Body of pancreas (tissue), 4 donors: ENCODE results near the gene GET3. TPM values are rescaled to one million over a fixed set of nuclear protein-coding genes. Genes with fewer than 3 reads are reported as not detected.

Experiments used
- ATAC-seq: fragments of 150-250 bp; one replicate; pipeline ENCODE4 v1.9.1; 2016
- DNase-seq, 4 donors: peaks; one replicate each; pipeline ENCODE4 v3.0.0-alpha.2; 2019
- H3K27ac ChIP-seq, 4 donors: fragments of 200-600 bp; sonication (generic); 1 replicate in 3 of 4; 2 replicates in 1 of 4; pipeline versions ENCODE4 v1.5.1 to v1.6.1; 2016 to 2019; ENCODE audit warnings: mild to moderate bottlenecking in 1 of 4, mixed read lengths in 1 of 4, moderate library complexity in 1 of 4
- H3K27me3 ChIP-seq, 2 donors: fragments of 200-600 bp; sonication (generic); one replicate each; pipeline ENCODE4 v1.6.0; 2016; ENCODE audit warnings: mild to moderate bottlenecking in 1 of 2
- H3K36me3 ChIP-seq, 2 donors: fragments of 200-600 bp; sonication (generic); replicated peaks in 1 of 2; 2 replicates each; pipeline ENCODE4 v1.5.1; 2016; ENCODE audit warnings: low read depth in 2 of 2; ENCODE audit not compliant: insufficient read depth in 1 of 2
- H3K4me1 ChIP-seq: fragments of 200-600 bp; sonication (generic); one replicate; pipeline ENCODE4 v1.6.0; 2016
- H3K4me3 ChIP-seq, 2 donors: fragments of 200-600 bp; sonication (generic); 1 replicate in 1 of 2; 2 replicates in 1 of 2; pipeline ENCODE4 v1.5.1; 2016 to 2019
- H3K9me3 ChIP-seq, 3 donors: fragments of 200-600 bp; sonication (generic); 1 replicate in 2 of 3; 2 replicates in 1 of 3; pipeline ENCODE4 v1.5.1; 2016
- CTCF ChIP-seq, 7 experiments: fragments of 450-650 bp in 4 of 7; fragments of 200-600 bp in 3 of 7; sonication (generic) in 3 of 7; IDR thresholded peaks; one replicate each; pipeline ENCODE4 v1.5.1; 2016 to 2019; ENCODE audit warnings: antibody characterized with exemption in 7 of 7
- POLR2A ChIP-seq, 3 donors: fragments of 450-650 bp; IDR thresholded peaks; one replicate each; pipeline ENCODE4 v1.6.1; 2016; ENCODE audit warnings: antibody characterized with exemption in 3 of 3, mild to moderate bottlenecking in 2 of 3
- WGBS, 2 donors: methylation state at CpG; one replicate each; pipeline ENCODE4 v1.1.5; 2017; 5-methylcytosine and 5-hydroxymethylcytosine counted together
- intact Hi-C: fragments of 100-400 bp; cut with DNase I; formaldehyde crosslinking; loops from one replicate; pipeline ENCODE4 v1.15.1; 2023
- total RNA-seq, 2 donors: library from RNA; depleted of rRNA; stranded (reverse); fragments of >200 nt; gene quantifications; one replicate each; pipeline ENCODE4 v1.1.0, GENCODE V29; 2016

The GET3 gene
- total RNA-seq, 2 donors from 2014 or later, result 13.2 to 22.8 TPM

GRCh38 chr19:12748489-12748888 is 11.2 kb downstream of the GET3 start:
- H3K4me3 ChIP-seq, result no peak overlapping the region
- no peak for DNase-seq
- intact Hi-C loops, result no loop called here
- peaks cover 0 to 7% of the 10 kb centered on the region in 2 donors for H3K36me3 ChIP-seq
- H3K27ac ChIP-seq, result no peak overlapping the region
- peak; percentile 23 for ATAC-seq
- 64 to 87% methylated on average over 3 to 4 of the region's 6 CpGs for WGBS, 2 donors
- H3K27me3 ChIP-seq, result no peaks in the 10 kb centered on the region
- H3K4me1 ChIP-seq, result no peaks in the 10 kb centered on the region
- no peaks in the 10 kb centered on the region for H3K9me3 ChIP-seq
- TF ChIP-seq CTCF (IDR thresholded peaks at IDR 0.05) (no peak), POLR2A (IDR thresholded peaks at IDR 0.05) (no peak)

GRCh38 chr19:12749938-12750521 is 12.7 kb downstream of the GET3 start:
- TF ChIP-seq POLR2A (IDR thresholded peaks at IDR 0.05) (no peak), CTCF (IDR thresholded peaks at IDR 0.05) (no peak)
- ATAC-seq (no peak), DNase-seq (no peak)
- Histone ChIP-seq H3K9me3 (no peaks in the 10 kb centered on the region), H3K27me3 (no peaks in the 10 kb centered on the region), H3K4me1 (no peaks in the 10 kb centered on the region), H3K27ac (no peak overlapping the region), H3K36me3 (peaks cover 0 to 7% of the 10 kb centered on the region in 2 donors), H3K4me3 (no peak overlapping the region)
- 25 to 37% methylated on average over 14 to 17 of the region's 24 CpGs for WGBS, 2 donors
- intact Hi-C loops, result no loop called here

- intact Hi-C loops, result no loop called here
- no peak for TF ChIP-seq POLR2A (IDR thresholded peaks at IDR 0.05)
- TF ChIP-seq CTCF (IDR thresholded peaks at IDR 0.05), result no peak
- no peaks in the 10 kb centered on the region for H3K4me1 ChIP-seq
- H3K36me3 ChIP-seq, result peaks cover 0 to 4% of the 10 kb centered on the region in 2 donors
- no peaks in the 10 kb centered on the region for H3K27me3 ChIP-seq
- 42 to 54% methylated on average over 9 of the region's 9 CpGs for WGBS, 2 donors
- ATAC-seq (no peak), DNase-seq (no peak)
- no peaks in the 10 kb centered on the region for H3K9me3 ChIP-seq
- no peak overlapping the region for H3K4me3 ChIP-seq
- H3K27ac ChIP-seq, result no peak overlapping the region
Measured at GRCh38 chr19:12750851-12751250, 13.6 kb downstream of the GET3 start.

- no peak for ATAC-seq
- DNase-seq, result no peak
- no peaks in the 10 kb centered on the region for H3K4me1 ChIP-seq
Measured at GRCh38 chr19:12751635-12752034, 14.3 kb downstream of the GET3 start, which contains the start of gene BEST2. BEST2 (plus strand) TSS chr19:12751791; CDS start chr19:12752593, 802 bp downstream.

More at GRCh38 chr19:12751635-12752034, 14.3 kb downstream of the GET3 start, which contains the start of gene BEST2:
- WGBS, 2 donors, result 35 to 36% methylated on average over 13 to 14 of the region's 14 CpGs
- TF ChIP-seq CTCF (IDR thresholded peaks at IDR 0.05) (no peak), POLR2A (IDR thresholded peaks at IDR 0.05) (no peak)
- no peaks in the 10 kb centered on the region for H3K36me3 ChIP-seq
- H3K27ac ChIP-seq, result no peak within 1 kb of the TSS
- intact Hi-C loops, result no loop called here
- H3K4me3 ChIP-seq, result no peak within 1 kb of the TSS
- H3K9me3 ChIP-seq, result no peaks in the 10 kb centered on the region
- no peaks in the 10 kb centered on the region for H3K27me3 ChIP-seq
